ENCODE data around the gene LTBP4.

Gene LTBP4

DNA sequence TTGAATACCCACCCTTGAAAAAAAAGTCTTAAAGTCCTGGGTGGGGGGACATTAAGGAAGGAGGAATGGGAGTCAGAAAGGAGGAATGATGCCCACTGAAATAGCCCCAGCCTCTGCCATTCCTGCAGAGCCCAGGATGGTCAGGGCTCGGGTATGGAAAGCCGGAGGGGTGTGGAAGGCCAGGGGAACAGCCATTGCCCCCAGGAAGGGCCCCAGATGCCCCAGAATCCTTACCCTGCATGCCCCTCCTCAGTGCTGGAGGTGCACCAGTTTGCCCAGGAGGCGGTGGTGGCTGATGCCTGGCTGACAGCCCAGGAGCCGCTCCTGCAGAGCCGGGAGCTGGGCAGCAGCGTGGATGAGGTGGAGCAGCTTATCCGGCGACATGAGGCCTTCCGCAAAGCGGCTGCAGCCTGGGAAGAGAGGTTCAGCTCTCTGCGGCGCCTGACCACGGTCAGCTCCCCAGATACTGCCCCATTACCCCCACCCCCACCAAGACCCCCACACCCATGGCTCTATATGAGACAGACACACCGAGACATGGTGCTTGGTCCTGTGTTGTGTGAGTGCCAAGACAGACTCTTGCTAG is 35.2 kb upstream of the LTBP4 start:
- no peak overlapping the region for H2AFZ ChIP-seq (ENCODE audit: low read depth, low read length)
- H3K9ac ChIP-seq (ENCODE audit: low read depth, low read length): no peak overlapping the region
- H3K9me3 ChIP-seq (ENCODE audit: insufficient read depth, low read length, severe bottlenecking): no peaks in the 10 kb centered on the region
- H3K36me3 ChIP-seq (ENCODE audit: insufficient read depth, low read length): no peaks in the 10 kb centered on the region
- no peak overlapping the region for H3K4me2 ChIP-seq (ENCODE audit: insufficient read depth, low read length)
- no peaks in the 10 kb centered on the region for H3K27me3 ChIP-seq (ENCODE audit: insufficient read depth, low read length, poor library complexity)
- DNase-seq (no peak), ATAC-seq (ENCODE audit: insufficient read depth, low read depth) (no peak)
- H3K27ac ChIP-seq (ENCODE audit: low read length): no peak overlapping the region
- H3K4me1 ChIP-seq (ENCODE audit: insufficient read depth, low read length): peaks cover 11% of the 10 kb centered on the region
- no peaks in the 10 kb centered on the region for H4K20me1 ChIP-seq (ENCODE audit: insufficient read depth, low read length)
- TF ChIP-seq, protein P1, sequence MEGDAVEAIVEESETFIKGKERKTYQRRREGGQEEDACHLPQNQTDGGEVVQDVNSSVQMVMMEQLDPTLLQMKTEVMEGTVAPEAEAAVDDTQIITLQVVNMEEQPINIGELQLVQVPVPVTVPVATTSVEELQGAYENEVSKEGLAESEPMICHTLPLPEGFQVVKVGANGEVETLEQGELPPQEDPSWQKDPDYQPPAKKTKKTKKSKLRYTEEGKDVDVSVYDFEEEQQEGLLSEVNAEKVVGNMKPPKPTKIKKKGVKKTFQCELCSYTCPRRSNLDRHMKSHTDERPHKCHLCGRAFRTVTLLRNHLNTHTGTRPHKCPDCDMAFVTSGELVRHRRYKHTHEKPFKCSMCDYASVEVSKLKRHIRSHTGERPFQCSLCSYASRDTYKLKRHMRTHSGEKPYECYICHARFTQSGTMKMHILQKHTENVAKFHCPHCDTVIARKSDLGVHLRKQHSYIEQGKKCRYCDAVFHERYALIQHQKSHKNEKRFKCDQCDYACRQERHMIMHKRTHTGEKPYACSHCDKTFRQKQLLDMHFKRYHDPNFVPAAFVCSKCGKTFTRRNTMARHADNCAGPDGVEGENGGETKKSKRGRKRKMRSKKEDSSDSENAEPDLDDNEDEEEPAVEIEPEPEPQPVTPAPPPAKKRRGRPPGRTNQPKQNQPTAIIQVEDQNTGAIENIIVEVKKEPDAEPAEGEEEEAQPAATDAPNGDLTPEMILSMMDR (IDR thresholded peaks at IDR 0.05; ENCODE audit: borderline replicate concordance, extremely low read depth, low read length, poor library complexity, severe bottlenecking): no peak
- no peak for TF ChIP-seq EZH2 (IDR thresholded peaks at IDR 0.05; ENCODE audit: borderline replicate concordance, low read depth, low read length, severe bottlenecking)
- H3K4me3 ChIP-seq (ENCODE audit: low read depth in 1 of 2, low read length in 2 of 2): no peak overlapping the region
- no peaks in the 10 kb centered on the region for H3K79me2 ChIP-seq (ENCODE audit: insufficient read depth, low read length)

DNA sequence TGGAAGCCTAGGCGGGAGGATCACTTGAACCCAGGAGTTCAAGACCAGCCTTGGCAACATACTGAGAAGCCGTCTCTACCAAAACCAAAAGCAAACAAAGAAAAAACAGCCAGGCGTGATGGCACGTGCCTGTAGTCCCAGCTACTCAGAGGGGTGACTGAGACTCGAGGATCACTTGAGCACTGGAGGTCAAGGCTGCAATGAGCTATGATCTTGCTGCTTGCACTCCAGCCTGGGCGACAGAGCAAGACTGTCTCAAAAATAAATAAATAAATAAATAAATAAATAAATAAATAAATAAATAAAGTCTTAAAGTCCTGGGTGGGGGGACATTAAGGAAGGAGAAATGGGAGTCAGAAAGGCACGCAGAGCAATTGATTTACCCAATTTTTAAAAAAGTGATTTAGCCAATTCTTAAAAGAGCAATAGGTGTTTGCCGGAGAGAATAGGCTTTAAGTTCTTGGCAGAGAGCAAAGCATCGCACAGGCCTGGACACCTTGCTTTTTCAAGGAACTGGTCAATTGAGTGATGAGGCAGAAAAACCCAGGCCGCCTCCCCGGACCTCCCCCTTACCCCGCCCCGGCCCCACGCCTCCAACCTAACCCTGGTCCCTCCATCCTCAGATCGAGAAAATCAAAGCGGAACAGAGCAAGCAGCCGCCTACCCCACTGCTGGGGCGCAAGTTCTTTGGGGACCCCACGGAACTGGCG is 34.0 kb upstream of the LTBP4 start:
- Histone ChIP-seq H3K9ac (ENCODE audit: low read depth, low read length) (no peak overlapping the region), H3K27me3 (ENCODE audit: insufficient read depth, low read length, poor library complexity) (no peaks in the 10 kb centered on the region), H3K79me2 (ENCODE audit: insufficient read depth, low read length) (no peaks in the 10 kb centered on the region), H2AFZ (ENCODE audit: low read depth, low read length) (no peak overlapping the region), H4K20me1 (ENCODE audit: insufficient read depth, low read length) (no peaks in the 10 kb centered on the region), H3K36me3 (ENCODE audit: insufficient read depth, low read length) (no peaks in the 10 kb centered on the region), H3K4me3 (ENCODE audit: low read depth in 1 of 2, low read length in 2 of 2) (no peak overlapping the region), H3K9me3 (ENCODE audit: insufficient read depth, low read length, severe bottlenecking) (no peaks in the 10 kb centered on the region), H3K4me1 (ENCODE audit: insufficient read depth, low read length) (peaks cover 14% of the 10 kb centered on the region), H3K4me2 (ENCODE audit: insufficient read depth, low read length) (no peak overlapping the region), H3K27ac (ENCODE audit: low read length) (no peak overlapping the region)
- TF ChIP-seq, protein P1 (IDR thresholded peaks at IDR 0.05; ENCODE audit: borderline replicate concordance, extremely low read depth, low read length, poor library complexity, severe bottlenecking): no peak
- no peak for TF ChIP-seq EZH2 (IDR thresholded peaks at IDR 0.05; ENCODE audit: borderline replicate concordance, low read depth, low read length, severe bottlenecking)
- no peak for DNase-seq
- ATAC-seq (ENCODE audit: insufficient read depth, low read depth): no peak

DNA sequence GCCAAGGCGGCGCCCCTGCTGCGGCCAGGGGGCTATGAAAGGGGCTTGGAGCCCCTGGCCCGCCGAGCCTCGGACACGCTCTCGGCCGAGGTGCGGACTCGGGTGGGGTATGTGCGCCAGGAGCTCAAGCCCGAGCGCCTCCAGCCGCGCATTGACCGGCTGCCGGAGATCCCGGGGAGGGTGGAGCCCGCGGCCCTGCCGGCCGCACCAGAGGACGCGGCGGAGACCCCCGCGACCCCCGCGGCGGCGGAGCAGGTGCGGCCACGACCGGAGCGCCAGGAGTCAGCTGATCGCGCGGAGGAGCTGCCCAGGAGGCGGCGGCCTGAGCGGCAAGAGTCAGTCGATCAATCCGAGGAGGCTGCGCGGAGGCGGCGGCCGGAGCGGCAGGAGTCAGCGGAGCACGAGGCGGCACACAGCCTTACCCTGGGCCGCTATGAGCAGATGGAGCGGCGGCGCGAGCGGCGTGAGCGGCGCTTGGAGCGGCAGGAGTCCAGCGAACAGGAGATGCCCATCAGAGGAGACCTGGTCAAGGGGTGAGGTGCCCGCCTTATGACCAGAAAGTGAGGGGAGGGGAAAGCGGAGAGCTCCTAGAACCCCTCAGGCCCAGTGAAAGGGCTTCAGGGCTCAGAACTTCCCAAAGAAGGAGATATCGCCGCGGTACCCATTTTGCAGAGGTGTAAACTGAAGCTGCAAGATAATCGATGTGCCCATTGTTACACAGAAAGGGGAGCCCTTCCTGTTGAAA is 33.2 kb upstream of the LTBP4 start:
- no peak for ATAC-seq (ENCODE audit: insufficient read depth, low read depth)
- peaks cover 14% of the 10 kb centered on the region for H3K4me1 ChIP-seq (ENCODE audit: insufficient read depth, low read length)
- H3K9ac ChIP-seq (ENCODE audit: low read depth, low read length): no peak overlapping the region
- no peaks in the 10 kb centered on the region for H3K27me3 ChIP-seq (ENCODE audit: insufficient read depth, low read length, poor library complexity)
- H3K9me3 ChIP-seq (ENCODE audit: insufficient read depth, low read length, severe bottlenecking): no peaks in the 10 kb centered on the region
- TF ChIP-seq EZH2 (IDR thresholded peaks at IDR 0.05; ENCODE audit: borderline replicate concordance, low read depth, low read length, severe bottlenecking): no peak
- TF ChIP-seq, protein P1 (IDR thresholded peaks at IDR 0.05; ENCODE audit: borderline replicate concordance, extremely low read depth, low read length, poor library complexity, severe bottlenecking): no peak
- H4K20me1 ChIP-seq (ENCODE audit: insufficient read depth, low read length): no peaks in the 10 kb centered on the region
- no peak overlapping the region for H2AFZ ChIP-seq (ENCODE audit: low read depth, low read length)
- no peak overlapping the region for H3K27ac ChIP-seq (ENCODE audit: low read length)
- no peak overlapping the region for H3K4me2 ChIP-seq (ENCODE audit: insufficient read depth, low read length)
- no peaks in the 10 kb centered on the region for H3K79me2 ChIP-seq (ENCODE audit: insufficient read depth, low read length)
- DNase-seq: no peak
- H3K36me3 ChIP-seq (ENCODE audit: insufficient read depth, low read length): no peaks in the 10 kb centered on the region
- H3K4me3 ChIP-seq (ENCODE audit: low read depth in 1 of 2, low read length in 2 of 2): no peak overlapping the region
